ENCODE data around the gene TBXAS1.

The TBXAS1 gene

GRCh38 chr7:139909379-139910050 is 80.5 kb downstream of the TBXAS1 start:
- Histone ChIP-seq H3K27ac (ENCODE audit: low read depth, low read length) (no peak overlapping the region), H3K27me3 (ENCODE audit: control insufficient read depth, low read length) (no peaks in the 10 kb centered on the region), H3K4me3 (ENCODE audit: low read length) (no peak overlapping the region), H4K20me1 (ENCODE audit: control insufficient read depth, insufficient read depth, low read depth, low read length) (no peaks in the 10 kb centered on the region), H3F3A (ENCODE audit: control insufficient read depth, insufficient read depth) (no peaks in the 10 kb centered on the region), H3K9me2 (replicated peaks; ENCODE audit: control insufficient read depth, low read length) (no peaks in the 10 kb centered on the region), H3K9me3 (ENCODE audit: control insufficient read depth, insufficient read depth, low read length) (no peaks in the 10 kb centered on the region), H3K79me2 (ENCODE audit: control insufficient read depth, low read length) (no peaks in the 10 kb centered on the region), H3K36me3 (ENCODE audit: control insufficient read depth, low read length) (no peaks in the 10 kb centered on the region), H3K4me1 (ENCODE audit: control insufficient read depth, low read length) (no peaks in the 10 kb centered on the region), H3K4me2 (ENCODE audit: low read length) (no peak overlapping the region)
- no peak for TF ChIP-seq EZH2phosphoT487 (IDR thresholded peaks at IDR 0.05; ENCODE audit: borderline replicate concordance, low read length)
- TF ChIP-seq, protein P1, sequence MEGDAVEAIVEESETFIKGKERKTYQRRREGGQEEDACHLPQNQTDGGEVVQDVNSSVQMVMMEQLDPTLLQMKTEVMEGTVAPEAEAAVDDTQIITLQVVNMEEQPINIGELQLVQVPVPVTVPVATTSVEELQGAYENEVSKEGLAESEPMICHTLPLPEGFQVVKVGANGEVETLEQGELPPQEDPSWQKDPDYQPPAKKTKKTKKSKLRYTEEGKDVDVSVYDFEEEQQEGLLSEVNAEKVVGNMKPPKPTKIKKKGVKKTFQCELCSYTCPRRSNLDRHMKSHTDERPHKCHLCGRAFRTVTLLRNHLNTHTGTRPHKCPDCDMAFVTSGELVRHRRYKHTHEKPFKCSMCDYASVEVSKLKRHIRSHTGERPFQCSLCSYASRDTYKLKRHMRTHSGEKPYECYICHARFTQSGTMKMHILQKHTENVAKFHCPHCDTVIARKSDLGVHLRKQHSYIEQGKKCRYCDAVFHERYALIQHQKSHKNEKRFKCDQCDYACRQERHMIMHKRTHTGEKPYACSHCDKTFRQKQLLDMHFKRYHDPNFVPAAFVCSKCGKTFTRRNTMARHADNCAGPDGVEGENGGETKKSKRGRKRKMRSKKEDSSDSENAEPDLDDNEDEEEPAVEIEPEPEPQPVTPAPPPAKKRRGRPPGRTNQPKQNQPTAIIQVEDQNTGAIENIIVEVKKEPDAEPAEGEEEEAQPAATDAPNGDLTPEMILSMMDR (IDR thresholded peaks at IDR 0.05; ENCODE audit: low read depth, low read length, poor library complexity, severe bottlenecking), result no peak

- H3K9me2 ChIP-seq (replicated peaks; ENCODE audit: control insufficient read depth, low read length), result no peaks in the 10 kb centered on the region
- no peaks in the 10 kb centered on the region for H3K9me3 ChIP-seq (ENCODE audit: control insufficient read depth, insufficient read depth, low read length)
- peaks cover 19% of the 10 kb centered on the region for H3K4me1 ChIP-seq (ENCODE audit: control insufficient read depth, low read length)
- no peaks in the 10 kb centered on the region for H3K36me3 ChIP-seq (ENCODE audit: control insufficient read depth, low read length)
- no peak overlapping the region for H3K4me3 ChIP-seq (ENCODE audit: low read length)
- no peaks in the 10 kb centered on the region for H3K79me2 ChIP-seq (ENCODE audit: control insufficient read depth, low read length)
- no peak overlapping the region for H3K4me2 ChIP-seq (ENCODE audit: low read length)
- H3F3A ChIP-seq (ENCODE audit: control insufficient read depth, insufficient read depth), result no peaks in the 10 kb centered on the region
- H3K27ac ChIP-seq (ENCODE audit: low read depth, low read length), result no peak overlapping the region
- no peaks in the 10 kb centered on the region for H3K27me3 ChIP-seq (ENCODE audit: control insufficient read depth, low read length)
- TF ChIP-seq EZH2phosphoT487 (IDR thresholded peaks at IDR 0.05; ENCODE audit: borderline replicate concordance, low read length), result no peak
- TF ChIP-seq, protein P1 (IDR thresholded peaks at IDR 0.05; ENCODE audit: low read depth, low read length, poor library complexity, severe bottlenecking), result no peak
- no peaks in the 10 kb centered on the region for H4K20me1 ChIP-seq (ENCODE audit: control insufficient read depth, insufficient read depth, low read depth, low read length)
Observed at GRCh38 chr7:139913021-139913844, 84.2 kb downstream of the TBXAS1 start.

DNA sequence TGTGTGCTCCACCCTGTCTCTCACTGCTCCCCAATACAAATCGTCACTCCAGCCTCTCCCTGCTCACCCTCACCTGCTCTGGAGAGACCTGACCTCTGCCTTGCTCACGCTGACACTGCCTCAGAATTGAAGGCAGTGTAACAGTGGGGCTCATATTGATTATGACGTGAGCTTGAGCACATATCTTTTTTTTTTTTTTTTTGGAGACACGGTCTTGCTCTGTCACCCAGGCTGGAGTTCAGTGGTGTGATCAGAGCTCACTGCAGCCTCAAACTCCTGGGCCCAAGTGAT is 84.7 kb downstream of the TBXAS1 start:
- H3K27ac ChIP-seq (ENCODE audit: low read depth, low read length), result no peak overlapping the region
- H3K79me2 ChIP-seq (ENCODE audit: control insufficient read depth, low read length), result no peaks in the 10 kb centered on the region
- H3K4me3 ChIP-seq (ENCODE audit: low read length), result no peak overlapping the region
- peaks cover 19% of the 10 kb centered on the region for H3K4me1 ChIP-seq (ENCODE audit: control insufficient read depth, low read length)
- no peaks in the 10 kb centered on the region for H3K9me3 ChIP-seq (ENCODE audit: control insufficient read depth, insufficient read depth, low read length)
- H3K36me3 ChIP-seq (ENCODE audit: control insufficient read depth, low read length), result no peaks in the 10 kb centered on the region
- no peaks in the 10 kb centered on the region for H4K20me1 ChIP-seq (ENCODE audit: control insufficient read depth, insufficient read depth, low read depth, low read length)
- TF ChIP-seq, protein P1 (IDR thresholded peaks at IDR 0.05; ENCODE audit: low read depth, low read length, poor library complexity, severe bottlenecking), result no peak
- no peak for TF ChIP-seq EZH2phosphoT487 (IDR thresholded peaks at IDR 0.05; ENCODE audit: borderline replicate concordance, low read length)
- no peaks in the 10 kb centered on the region for H3F3A ChIP-seq (ENCODE audit: control insufficient read depth, insufficient read depth)
- H3K27me3 ChIP-seq (ENCODE audit: control insufficient read depth, low read length), result no peaks in the 10 kb centered on the region
- H3K4me2 ChIP-seq (ENCODE audit: low read length), result no peak overlapping the region
- H3K9me2 ChIP-seq (replicated peaks; ENCODE audit: control insufficient read depth, low read length), result no peaks in the 10 kb centered on the region

Data from DOHH2 (cell line).